NCI-H146 treated with DMSO at 0.1 percent for 48 hours (cell line): ENCODE data around the gene AOPEP.

Experiments used
- DNase-seq: peaks from one replicate; lab custom pipeline; 2025; ENCODE audit not compliant: unreplicated experiment; lab: John Stamatoyannopoulos, UW

The AOPEP gene

DNA sequence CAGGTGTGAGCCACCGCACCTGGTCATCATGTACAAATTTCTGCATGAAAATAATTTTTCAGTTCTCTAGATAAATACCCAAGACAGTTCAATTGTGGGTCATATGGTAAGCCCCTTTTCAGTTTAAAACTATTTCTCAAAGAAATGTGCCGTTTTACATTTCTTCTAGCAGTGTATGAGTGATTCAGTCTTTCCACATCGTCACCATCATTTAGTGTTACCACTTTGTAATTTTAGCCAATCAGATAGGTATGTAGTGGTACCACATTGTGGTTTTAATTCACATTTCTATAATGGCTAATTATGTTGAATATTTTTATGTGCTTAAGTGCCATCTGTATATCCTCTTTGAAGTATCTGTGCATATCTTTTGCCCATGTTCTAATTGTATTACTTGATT, 163.1 kb downstream of the AOPEP start:
- no peak for DNase-seq

DNA sequence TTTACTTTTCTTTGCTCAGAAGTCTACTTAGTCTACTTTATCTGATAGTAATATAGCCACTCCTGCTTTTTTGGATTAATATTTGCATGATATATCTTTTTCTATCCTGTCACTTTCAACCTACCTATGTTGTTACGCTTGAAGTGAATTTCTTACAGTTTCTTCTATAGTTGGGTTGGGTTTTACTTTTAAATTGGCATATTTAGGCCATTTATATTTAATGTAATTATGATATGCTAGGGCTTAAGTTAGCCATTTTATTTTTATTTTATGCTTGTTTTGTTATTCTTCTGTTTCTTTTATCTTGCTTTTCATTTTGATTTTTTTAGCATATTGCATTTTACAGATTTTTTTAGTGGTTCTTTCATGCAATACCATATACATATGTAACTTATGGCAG, 164.7 kb downstream of the AOPEP start:
- no peak for DNase-seq

DNA sequence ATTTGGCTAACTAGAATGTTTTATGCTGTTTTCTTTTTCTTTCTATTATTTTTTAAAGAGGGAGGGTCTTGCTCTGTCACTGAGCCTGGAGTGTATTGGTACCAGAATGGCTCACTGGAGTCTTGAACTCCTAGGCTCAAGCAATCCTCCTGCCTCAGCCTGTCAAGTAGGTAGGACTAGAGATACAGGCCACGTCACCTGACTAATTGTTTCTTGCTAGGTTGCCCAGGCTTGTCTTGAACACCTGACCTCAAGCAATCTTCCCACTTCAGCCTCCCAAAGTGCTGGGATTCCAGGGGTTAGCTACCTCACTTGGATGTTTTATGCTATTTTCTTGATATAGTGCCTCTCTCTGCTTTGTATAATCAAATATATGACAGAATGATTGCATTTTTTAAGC, 166.2 kb downstream of the AOPEP start:
- DNase-seq: no peak

DNA sequence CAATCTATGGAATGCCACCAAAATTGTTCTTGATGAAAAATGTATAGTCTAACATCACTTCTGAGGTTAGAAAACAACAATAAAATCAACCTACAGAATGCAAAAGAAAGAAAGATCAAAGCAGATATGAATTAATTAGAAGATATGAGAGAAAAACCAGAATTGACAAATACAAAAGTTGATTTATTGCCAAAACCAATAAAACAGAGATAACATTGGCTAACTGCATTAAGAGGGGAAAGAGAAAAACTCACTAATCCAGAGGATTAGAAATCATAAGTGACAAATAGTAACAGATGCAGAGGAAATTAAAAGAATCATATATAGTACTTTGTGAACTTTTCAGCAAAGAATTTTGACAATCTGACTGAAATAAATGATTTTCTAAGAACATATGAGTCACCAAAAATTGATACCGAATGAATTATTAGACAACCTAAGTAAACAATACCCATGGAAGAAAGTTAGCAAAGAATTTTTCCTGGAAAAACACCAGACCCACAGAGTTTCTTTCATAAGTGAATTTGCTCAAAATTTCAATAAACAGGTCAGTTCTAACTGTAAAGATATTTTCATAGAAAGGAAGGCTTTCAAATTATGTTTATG, 167.7 kb downstream of the AOPEP start:
- no peak for DNase-seq

DNA sequence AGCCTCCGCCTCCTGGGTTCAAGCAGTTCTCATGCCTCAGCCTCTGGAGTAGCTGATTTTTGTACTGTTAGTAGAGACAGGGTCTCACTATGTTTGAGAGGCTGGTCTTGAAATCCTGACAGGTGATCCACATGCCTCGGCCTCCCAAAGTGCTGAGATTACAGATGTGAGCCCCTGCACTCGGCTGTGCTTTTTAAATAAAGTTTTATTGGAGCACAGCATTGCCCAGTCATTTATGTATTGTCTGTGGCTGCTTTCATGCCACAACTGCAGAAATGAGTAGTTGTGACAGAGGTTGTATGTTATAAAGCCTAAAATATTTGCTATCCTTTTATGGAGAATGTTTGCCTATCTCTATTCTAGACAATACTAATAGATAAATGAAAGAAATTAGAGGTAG, 169.2 kb downstream of the AOPEP start:
- no peak for DNase-seq

DNA sequence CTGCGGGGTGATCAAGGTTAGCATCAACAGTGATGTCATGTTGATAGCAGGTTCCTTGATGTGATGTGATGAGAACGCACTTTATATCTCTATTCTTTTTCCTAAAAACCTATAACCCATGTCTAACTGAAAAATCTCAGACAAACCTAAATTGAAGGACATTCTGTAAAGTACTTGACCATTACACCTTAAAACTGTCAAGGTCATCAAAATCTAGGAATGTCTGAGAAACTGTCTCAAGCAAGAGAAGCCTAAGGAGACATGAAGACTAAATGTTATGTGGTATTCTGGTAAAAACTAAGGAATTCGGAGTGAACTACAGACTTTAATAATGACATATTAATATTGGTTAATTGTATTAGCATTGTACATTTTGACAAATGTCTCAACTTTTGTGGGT, 170.0 kb downstream of the AOPEP start:
- no peak for DNase-seq

DNA sequence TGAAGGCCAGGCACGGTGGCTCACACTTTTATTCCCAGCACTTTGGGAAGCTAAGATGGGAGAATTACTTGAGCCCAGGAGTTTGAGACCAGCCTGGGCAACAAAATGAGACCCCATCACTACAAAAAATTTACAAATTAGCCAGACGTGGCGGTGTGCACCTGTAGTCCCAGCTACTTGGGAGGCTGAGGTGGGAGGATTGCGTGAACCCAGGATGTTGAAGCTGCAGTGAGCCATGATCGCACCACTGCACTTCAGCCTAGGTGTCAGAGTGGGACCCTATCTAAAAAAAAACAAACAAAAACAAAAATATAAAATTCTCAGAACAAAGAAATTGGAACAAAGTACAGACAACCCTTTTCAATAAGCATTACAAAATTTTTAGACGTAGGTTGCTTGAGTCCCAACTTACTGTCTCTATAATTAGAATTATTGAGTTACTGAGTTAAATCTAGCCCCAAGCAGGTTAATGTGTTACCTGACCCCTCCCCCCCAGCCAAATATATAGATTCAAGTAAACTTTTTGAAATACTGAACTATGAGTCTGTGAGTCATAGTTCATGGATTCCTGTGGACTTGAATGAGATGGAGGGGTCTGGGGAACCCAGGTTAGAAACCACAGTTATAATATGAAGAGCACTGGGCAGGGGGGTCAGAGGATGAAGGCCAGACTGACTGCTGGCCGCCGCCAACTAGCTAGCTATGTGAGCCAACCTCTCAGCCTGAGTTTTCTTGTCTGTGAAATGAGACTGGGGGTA, 173.1 kb downstream of the AOPEP start:
- DNase-seq: no peak

DNA sequence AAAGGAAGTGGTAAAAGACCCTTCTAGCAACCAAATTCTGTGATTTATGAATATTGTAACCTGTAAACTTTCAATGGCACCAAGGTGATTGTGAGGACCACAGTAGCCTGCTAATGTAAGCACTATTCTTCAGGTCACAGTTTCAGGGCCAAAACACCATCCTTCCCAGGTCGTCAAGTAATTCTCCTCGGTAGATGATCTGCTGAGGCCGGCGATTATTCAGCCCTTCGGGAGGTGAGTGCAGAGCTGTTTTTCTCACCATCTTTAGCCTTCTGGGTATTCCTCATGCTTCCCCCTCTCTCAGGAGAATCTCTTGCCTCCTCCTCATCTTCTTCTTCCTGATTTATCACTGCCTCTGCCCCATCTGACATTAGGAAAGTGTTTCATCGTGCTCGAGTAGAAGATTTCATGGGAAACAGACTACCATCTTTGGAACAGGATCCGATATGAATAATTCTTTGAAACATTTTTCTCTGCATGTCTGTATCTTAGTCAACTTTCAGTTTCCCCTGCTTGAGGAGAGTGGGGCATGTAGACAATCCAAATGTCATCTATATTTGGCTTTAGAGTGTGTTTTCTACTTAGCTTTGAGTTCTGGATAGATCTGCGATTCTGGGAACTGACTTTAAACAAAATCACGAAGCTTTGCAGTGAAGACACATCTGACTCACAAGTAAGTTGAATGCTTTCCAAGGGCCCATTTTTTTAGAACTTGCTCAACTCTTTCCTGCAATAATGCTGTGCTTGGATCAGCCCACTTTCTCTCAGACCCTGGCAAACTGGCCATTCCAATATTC, 173.9 kb downstream of the AOPEP start:
- no peak for DNase-seq

DNA sequence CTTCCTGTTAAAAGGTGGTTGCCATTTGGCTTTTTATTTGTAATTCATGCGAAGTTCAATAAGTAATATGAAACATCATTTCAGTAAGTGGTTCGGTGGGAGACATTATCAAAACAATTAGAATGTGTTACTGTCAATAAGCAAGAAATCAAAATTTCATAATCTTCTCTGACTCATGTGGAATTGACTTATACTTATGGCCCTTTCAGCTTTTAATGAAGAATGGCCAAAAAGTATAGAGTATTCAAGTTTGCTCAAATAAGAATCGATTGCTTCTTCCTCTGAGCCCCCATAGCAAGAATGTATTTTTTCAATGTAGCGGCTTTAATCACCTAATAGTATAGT, 174.5 kb downstream of the AOPEP start:
- no peak for DNase-seq

DNA sequence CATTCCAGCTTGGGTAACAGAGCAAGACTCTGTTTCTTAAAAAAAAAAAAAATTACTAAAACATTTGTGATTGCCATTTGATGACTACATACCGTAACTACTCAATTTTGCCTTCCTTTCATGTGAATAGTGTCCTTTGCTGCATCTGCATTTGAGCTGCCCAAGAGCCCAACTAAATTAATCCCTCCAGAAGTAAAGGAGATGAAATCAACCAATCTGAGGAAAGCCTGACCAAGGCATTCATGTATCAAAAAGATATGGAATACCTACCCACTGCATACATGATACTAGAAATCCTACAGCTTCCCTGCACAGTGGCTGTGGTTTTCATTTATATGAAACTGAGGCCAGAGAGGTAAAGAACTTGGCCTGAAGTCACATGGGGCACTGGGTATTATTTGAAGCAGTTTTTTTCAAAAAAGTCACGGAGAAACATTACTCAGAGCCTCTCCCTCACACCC, 177.5 kb downstream of the AOPEP start:
- DNase-seq: no peak

DNA sequence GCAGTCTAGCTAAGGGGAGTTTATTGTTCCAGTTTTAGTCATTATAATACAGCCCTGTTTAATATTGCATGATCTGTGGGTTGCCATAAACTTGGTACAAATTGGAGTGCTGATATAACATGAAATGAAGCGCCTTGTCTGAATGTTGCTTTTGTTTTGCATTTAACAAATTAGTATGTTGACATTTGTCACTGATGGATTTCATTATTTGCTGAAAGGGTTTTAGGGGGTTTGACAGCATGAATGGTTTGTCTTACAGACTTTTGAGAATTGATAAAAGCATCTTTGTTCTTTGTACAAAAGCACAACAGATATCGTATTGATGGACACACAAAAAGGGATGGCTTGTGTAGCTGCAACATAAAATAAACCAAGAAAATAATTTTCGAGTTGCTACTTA, 178.3 kb downstream of the AOPEP start:
- DNase-seq: no peak

DNA sequence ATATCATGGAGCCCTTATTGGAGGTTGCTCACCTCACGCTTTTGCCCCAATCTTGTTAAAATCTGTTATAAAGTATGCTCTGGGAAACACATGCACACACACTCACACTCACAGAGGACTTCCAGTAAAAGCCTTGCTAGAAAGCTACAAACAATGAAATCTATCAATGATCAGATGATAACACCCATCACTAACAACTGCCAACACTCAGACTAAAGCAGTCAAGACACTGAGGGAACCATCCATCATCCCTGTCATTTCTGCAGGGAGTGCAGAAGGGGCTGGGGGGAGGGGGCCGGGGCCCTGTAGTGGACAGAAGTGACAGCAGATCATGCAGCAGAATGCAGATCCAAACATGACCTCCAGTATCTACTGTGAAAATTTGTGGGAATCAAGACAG, 179.1 kb downstream of the AOPEP start:
- no peak for DNase-seq

DNA sequence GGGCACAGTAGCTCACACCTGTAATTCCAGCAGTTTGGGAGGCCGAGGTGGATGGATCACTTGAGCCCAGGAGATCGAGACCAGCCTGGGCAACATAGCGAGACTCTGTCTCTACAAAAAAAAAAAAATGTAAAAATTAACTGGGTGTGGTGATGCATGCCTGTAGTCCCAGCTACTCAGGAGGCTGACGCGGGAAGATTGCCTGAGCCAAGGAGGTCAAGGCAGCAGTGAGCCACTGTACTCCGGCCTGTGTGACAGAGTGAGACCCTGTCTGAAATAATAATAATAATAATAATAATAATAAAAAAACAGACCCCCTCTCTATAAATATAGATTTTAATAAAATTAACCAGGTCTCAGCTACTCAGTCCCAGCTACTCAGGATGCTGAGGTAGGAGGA, 179.7 kb downstream of the AOPEP start:
- no peak for DNase-seq

DNA sequence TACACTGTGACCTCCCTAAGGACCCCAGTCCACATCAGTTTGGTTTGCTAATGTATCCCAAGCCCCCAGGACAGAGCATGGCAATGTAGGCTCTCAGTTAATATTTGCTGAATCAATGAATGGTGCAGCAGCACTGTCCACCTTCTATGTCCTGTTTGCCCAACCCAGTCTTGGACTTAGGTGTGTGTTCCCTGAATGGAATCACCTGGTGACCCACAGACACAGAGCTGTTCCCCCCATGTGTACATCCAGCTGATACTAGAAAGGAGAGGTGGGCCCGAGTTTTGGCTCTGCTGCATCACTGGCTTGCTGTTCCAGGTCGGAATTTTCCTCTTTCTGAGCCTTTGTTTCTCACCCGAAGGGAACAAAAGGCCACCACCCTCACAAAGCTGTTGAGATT, 180.2 kb downstream of the AOPEP start:
- DNase-seq: no peak

DNA sequence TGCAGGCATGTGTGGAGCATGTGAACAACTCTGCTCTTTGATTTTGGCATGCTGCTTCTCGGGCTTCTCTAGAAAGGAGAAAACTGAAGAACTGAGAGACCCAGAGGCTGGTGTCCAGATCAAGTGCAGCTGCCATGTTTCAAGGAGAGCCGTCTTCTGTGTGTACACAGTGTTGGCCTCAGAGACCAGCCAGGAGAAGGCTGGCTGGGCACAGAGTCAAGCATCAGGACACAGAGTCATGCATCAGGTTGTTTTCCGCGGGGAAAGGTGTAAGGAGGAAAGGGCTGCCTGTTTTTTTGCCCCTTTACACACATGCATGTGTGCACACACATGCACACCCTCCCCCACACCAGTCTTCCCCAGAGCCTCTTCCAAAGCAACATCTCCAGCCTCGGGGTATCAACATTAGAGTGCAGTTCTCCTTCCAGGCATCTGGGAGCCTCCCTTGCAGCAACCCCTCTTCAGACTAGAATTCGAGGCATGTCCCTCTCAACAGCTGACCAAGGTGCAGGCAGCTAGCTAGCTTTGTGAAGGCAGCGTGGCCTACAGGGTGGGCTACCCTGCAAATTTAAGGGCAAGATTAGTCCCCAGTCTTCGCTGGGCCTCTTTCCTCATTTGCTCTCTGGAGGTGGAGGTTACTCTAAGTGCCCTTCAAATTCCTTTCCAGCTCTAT, 180.9 kb downstream of the AOPEP start:
- DNase-seq: no peak

DNA sequence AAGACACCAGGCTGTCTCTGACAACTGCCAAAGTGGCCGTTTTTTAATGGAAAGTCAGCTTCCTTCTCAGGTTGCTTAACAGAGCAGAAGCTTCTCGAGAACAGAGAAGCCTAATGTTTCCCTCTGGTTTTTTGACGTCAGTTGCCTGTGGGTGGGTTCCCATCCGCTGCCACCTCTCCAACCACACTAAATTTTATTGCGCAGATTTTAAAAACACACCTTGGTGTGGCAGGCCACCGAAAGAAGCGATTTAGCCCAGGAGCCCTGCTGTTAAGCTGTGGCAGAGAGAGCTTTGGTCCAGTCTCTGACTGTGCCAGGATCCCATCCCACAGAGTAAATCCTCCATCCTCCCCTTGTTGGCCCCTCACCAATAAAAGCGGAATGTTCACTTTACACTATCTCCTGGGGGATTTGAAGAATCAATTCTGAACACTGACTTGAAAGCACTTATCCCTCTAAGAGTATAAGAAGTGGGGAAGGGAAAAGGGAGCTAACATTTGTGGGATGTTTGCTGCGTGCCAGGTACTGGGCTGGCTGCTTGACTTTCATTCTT, 181.6 kb downstream of the AOPEP start:
- no peak for DNase-seq

DNA sequence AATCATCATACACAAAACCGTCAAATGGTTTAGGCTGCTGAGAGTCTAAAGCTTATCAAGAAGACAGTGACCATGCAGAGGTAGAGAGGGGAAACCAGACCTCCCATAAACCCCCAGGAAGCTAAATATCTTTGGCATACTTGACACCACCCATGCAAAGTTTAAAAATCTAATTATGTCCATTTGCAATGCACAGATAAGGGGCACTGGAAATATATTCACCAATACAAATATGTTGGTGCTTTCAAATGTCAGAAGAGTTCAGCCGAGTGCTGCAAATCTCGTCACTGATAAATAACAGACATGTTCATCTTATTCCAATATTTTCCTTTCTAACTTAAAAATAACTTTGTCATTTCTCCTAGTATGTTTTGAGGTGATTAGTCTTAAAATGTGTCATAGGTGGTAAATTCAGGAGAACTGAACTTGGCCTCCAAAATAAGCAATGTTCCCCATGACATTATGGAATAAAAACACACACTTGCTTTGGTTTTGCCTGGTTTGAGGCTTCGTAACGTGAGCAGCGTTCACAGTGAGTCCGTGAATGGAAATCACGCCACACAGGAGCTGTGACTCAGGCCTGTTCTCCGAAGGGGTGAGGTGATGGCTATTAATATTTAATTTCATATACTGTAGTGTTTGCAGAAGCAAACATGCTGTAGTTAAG, 182.2 kb downstream of the AOPEP start:
- DNase-seq: no peak

DNA sequence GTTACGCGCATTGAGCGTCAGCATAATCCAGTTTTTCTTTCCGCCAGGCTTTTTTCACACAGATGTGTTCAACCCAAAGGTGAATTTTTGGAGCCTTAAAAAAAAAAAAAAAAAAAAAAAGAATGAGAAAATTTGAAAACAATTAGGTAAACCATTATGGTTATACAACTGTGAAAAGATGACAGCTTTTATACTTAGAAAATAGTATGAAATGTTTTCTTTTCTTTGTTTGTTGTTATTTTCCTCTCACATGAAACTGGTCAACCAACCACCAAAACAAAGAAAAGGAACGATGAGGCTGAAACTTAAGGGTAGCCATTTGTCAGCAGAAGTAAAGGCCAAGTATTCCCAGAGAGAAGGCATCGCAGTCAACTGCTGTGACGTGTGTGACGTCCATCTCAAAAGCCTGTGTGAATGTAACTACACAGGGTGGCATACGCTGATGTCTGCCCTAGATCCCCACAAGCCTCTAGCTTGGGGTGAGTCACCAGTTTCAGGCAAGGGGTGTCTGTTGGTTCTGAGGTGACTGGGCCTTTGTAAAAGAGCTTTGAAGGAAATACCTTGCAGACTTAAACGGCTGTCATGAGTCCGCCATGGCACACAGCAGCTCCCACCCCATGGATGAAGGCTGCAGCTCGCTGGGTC, 182.9 kb downstream of the AOPEP start:
- DNase-seq: no peak

DNA sequence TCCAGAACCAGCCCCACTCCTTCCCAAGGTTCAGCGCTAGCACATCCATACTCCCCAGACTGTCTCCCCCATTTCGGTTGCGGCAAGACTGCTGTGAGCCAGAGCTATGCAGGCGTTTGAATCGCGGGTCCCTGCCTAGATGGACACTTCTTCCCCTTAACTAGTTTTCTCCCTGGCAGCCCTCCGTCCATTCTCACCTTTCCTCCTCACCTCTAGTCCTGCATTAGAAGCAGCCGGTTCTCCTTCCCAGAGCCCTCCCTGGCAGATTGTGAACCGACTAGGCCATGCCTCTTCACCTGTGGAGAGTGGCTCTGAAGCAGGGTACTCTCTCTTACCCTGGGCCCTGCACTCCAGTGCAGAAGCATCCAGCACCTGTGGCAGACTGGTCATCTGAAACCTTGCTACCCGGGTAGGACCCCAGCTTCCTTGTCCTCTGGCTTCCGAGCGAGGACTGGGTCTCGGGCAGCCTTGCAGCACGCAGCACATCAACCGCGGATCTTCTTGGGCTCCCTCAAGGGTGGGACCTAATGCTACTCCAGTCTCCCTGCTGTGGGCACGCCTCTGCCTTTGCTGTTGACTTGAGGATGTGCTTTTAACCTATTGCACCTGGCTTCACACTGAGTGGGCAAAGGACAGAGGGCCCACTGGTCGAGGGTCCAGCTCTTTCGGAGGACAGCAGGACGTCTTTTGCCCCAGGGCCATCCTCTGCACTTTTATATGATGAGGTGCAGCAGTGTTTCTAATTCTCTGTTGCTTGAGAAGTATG, 183.6 kb downstream of the AOPEP start:
- no peak for DNase-seq

DNA sequence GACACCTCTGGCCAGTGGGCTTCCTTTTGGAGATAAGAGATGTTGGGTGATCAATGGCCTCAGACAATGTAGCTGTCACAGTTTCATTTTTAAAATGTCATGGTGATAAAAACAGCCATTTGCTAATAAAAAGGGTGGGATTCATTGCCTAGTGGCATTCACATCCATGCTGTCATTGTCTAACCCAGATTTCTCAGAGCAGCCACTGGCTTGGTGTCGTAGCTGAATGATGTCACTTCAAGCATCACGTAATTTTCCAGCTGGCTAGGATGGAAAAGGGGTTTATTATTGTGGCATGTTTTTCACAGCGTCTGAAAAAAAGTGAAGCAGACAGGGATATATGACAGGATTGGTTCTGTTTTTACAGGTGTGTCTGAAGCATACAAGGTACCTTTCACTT, 184.7 kb downstream of the AOPEP start:
- no peak for DNase-seq
